Common myeloid progenitor, CD34-positive (primary cell): ENCODE measurements around the gene IL6.
A peak's percentile ranks its signal among the peaks of the same experiment; 100 is the strongest.

Experiments
- CTCF ChIA-PET: fragments of 350-600 bp; sonication (Branson Sonifier 250); formaldehyde crosslinking; loops from one replicate; lab custom pipeline; 2021; ENCODE audit warnings: antibody characterized with exemption; lab: Charles Lee
- POLR2A ChIA-PET: fragments of 350-600 bp; sonication (Branson Sonifier 250); formaldehyde crosslinking; loops from one replicate; lab custom pipeline; 2021; ENCODE audit warnings: antibody characterized with exemption; lab: Charles Lee
- DNase-seq, 3 donors: peaks; one replicate each; pipeline versions ENCODE4 v3.0.0 to v3.0.0-alpha.2; 2013
- H3K27ac ChIP-seq, 2 experiments: 1 replicate in 1 of 2; 2 replicates in 1 of 2; pipeline ENCODE4 v1.7.0; 2013; ENCODE audit warnings: inconsistent platforms in 2 of 2, low read length in 2 of 2, mild to moderate bottlenecking in 2 of 2, low read depth in 1 of 2, moderate library complexity in 1 of 2; ENCODE audit not compliant: severe bottlenecking in 2 of 2, insufficient read depth in 1 of 2, poor library complexity in 1 of 2
- H3K27me3 ChIP-seq, 5 experiments: replicated peaks in 2 of 5; 1 replicate in 3 of 5; 2 replicates in 2 of 5; pipeline versions ENCODE4 v1.6.1 to v1.7.0; 2013; ENCODE audit warnings: low read length in 4 of 5, mild to moderate bottlenecking in 2 of 5, moderate library complexity in 2 of 5, inconsistent platforms in 1 of 5; ENCODE audit not compliant: insufficient read depth in 5 of 5, control insufficient read depth in 4 of 5
- H3K36me3 ChIP-seq, 4 experiments: 1 replicate in 2 of 4; 2 replicates in 2 of 4; pipeline versions ENCODE4 v1.6.1 to v1.7.0; 2013; ENCODE audit warnings: low read length in 3 of 4, control low read depth in 1 of 4, mild to moderate bottlenecking in 1 of 4; ENCODE audit not compliant: control insufficient read depth in 4 of 4, insufficient read depth in 4 of 4
- H3K4me1 ChIP-seq, 4 experiments: 1 replicate in 3 of 4; 2 replicates in 1 of 4; pipeline versions ENCODE4 v1.6.1 to v1.7.1; 2013; ENCODE audit warnings: low read length in 3 of 4, mild to moderate bottlenecking in 3 of 4, control low read depth in 1 of 4, inconsistent platforms in 1 of 4, moderate library complexity in 1 of 4; ENCODE audit not compliant: control insufficient read depth in 4 of 4, insufficient read depth in 4 of 4; ENCODE audit errors: control extremely low read depth in 1 of 4
- H3K4me3 ChIP-seq, 7 experiments: 1 replicate in 4 of 7; 2 replicates in 3 of 7; pipeline versions ENCODE4 v1.5.1 to v1.7.0; 2013; ENCODE audit warnings: mild to moderate bottlenecking in 7 of 7, low read length in 6 of 7, moderate library complexity in 6 of 7, inconsistent platforms in 2 of 7, low read depth in 2 of 7, control low read depth in 1 of 7; ENCODE audit not compliant: insufficient read depth in 4 of 7, control insufficient read depth in 1 of 7; ENCODE audit errors: extremely low read depth in 1 of 7
- H3K9me3 ChIP-seq, 5 experiments: 1 replicate in 4 of 5; 2 replicates in 1 of 5; pipeline versions ENCODE4 v1.6.1 to v1.7.1; 2013; ENCODE audit warnings: low read length in 4 of 5, mild to moderate bottlenecking in 2 of 5, inconsistent platforms in 1 of 5, low read depth in 1 of 5, moderate library complexity in 1 of 5; ENCODE audit not compliant: control insufficient read depth in 4 of 5, insufficient read depth in 2 of 5; ENCODE audit errors: control extremely low read depth in 1 of 5
- WGBS: methylation state at CpG from one replicate; pipeline ENCODE4 v1.1.5; 2013; ENCODE audit not compliant: insufficient coverage; 5-methylcytosine and 5-hydroxymethylcytosine counted together

Gene IL6

GRCh38 chr7:22720791-22721786 is 5.9 kb upstream of the IL6 start:
- CTCF ChIA-PET = interaction anchor here (1.3 to 8.6 kb wide), 2 partner anchors 8 to 162 kb away, joined by 3 to 199 read pairs; no protein-coding TSS in a partner anchor
- POLR2A ChIA-PET = no interaction called here
- H3K27me3 ChIP-seq = peaks cover 0 to 18% (median 3%) of the 10 kb centered on the region in 5 experiments
- H3K4me1 ChIP-seq = peaks cover 6 to 20% (median 12%) of the 10 kb centered on the region in 4 experiments
- H3K27ac ChIP-seq = no peak overlapping the region
- no peaks in the 10 kb centered on the region for H3K36me3 ChIP-seq
- H3K4me3 ChIP-seq = no peak overlapping the region
- H3K9me3 ChIP-seq = no peaks in the 10 kb centered on the region
- no peak for DNase-seq
- WGBS = 97% methylated on average over 3 of the region's 3 CpGs

GRCh38 chr7:22722536-22723180 is 4.3 kb upstream of the IL6 start:
- POLR2A ChIA-PET = no interaction called here
- no peak for DNase-seq
- Histone ChIP-seq H3K27ac (peak overlapping the region in 1 of 2 experiments; percentile 41), H3K36me3 (no peaks in the 10 kb centered on the region), H3K27me3 (peaks cover 0 to 24% (median 3%) of the 10 kb centered on the region in 5 experiments), H3K9me3 (no peaks in the 10 kb centered on the region), H3K4me3 (peak overlapping the region in 2 of 7 experiments; percentile 12 to 42), H3K4me1 (peaks cover 6 to 35% (median 27%) of the 10 kb centered on the region in 4 experiments)
- CTCF ChIA-PET = interaction anchor here (1.1 to 8.6 kb wide), 3 partner anchors 9 to 163 kb away, joined by 3 to 199 read pairs (median 3); no protein-coding TSS in a partner anchor
- WGBS = 94% methylated on average over 5 of the region's 6 CpGs

GRCh38 chr7:22723181-22723601 is 3.8 kb upstream of the IL6 start:
- Histone ChIP-seq H3K27me3 (peaks cover 2 to 28% (median 3%) of the 10 kb centered on the region in 5 experiments), H3K4me1 (peaks cover 6 to 37% (median 29%) of the 10 kb centered on the region in 4 experiments), H3K27ac (peak overlapping the region in 1 of 2 experiments; percentile 41)

GRCh38 chr7:22723637-22724036 is 3.4 kb upstream of the IL6 start:
- Histone ChIP-seq H3K4me1 (peaks cover 6 to 37% (median 29%) of the 10 kb centered on the region in 4 experiments), H3K9me3 (no peaks in the 10 kb centered on the region), H3K36me3 (no peaks in the 10 kb centered on the region), H3K4me3 (no peak overlapping the region), H3K27ac (no peak overlapping the region), H3K27me3 (peaks cover 2 to 33% (median 3%) of the 10 kb centered on the region in 5 experiments)
- POLR2A ChIA-PET = no interaction called here
- DNase-seq = no peak
- 89% methylated on average over 1 of the region's 4 CpGs for WGBS
- CTCF ChIA-PET = interaction anchor here (1.1 to 8.6 kb wide), 6 partner anchors 8 to 332 kb away, joined by 3 to 199 read pairs (median 4); no protein-coding TSS in a partner anchor

More at GRCh38 chr7:22723181-22723601, 3.8 kb upstream of the IL6 start:
- Histone ChIP-seq H3K9me3 (no peaks in the 10 kb centered on the region), H3K4me3 (peak overlapping the region in 2 of 7 experiments; percentile 12 to 42), H3K36me3 (no peaks in the 10 kb centered on the region)
- 0% methylated on average over 2 of the region's 2 CpGs for WGBS
- CTCF ChIA-PET = interaction anchor here (1.1 to 8.6 kb wide), 5 partner anchors 9 to 332 kb away, joined by 3 to 199 read pairs (median 3); no protein-coding TSS in a partner anchor
- POLR2A ChIA-PET = no interaction called here
- DNase-seq = peak; percentile 52 to 86 (median 86)

GRCh38 chr7:22724861-22725260 is 2.1 kb upstream of the IL6 start:
- Histone ChIP-seq H3K27me3 (peaks cover 2 to 33% (median 5%) of the 10 kb centered on the region in 5 experiments), H3K9me3 (no peaks in the 10 kb centered on the region), H3K4me3 (no peak overlapping the region), H3K4me1 (peaks cover 6 to 37% (median 29%) of the 10 kb centered on the region in 4 experiments), H3K36me3 (no peaks in the 10 kb centered on the region), H3K27ac (no peak overlapping the region)
- ChIA-PET POLR2A (no interaction called here), CTCF (interaction anchor here (0.8 to 8.6 kb wide), 9 partner anchors 12 to 166 kb away, joined by 3 to 199 read pairs (median 4); no protein-coding TSS in a partner anchor)
- DNase-seq = no peak
- WGBS = 95% methylated on average over 2 of the region's 6 CpGs

- 62% methylated on average over 7 of the region's 9 CpGs for WGBS
- ChIA-PET POLR2A (no interaction called here), CTCF (interaction anchor here (1.0 to 8.6 kb wide), 7 partner anchors 13 to 328 kb away, joined by 3 to 199 read pairs (median 5); no protein-coding TSS in a partner anchor)
- Histone ChIP-seq H3K27ac (no peak overlapping the region), H3K9me3 (no peaks in the 10 kb centered on the region), H3K4me3 (no peak overlapping the region), H3K36me3 (no peaks in the 10 kb centered on the region), H3K4me1 (peaks cover 6 to 37% (median 29%) of the 10 kb centered on the region in 4 experiments), H3K27me3 (peaks cover 2 to 33% (median 9%) of the 10 kb centered on the region in 5 experiments)
- DNase-seq = peak in 2 of 3 donors; percentile 36 to 56
Measured at GRCh38 chr7:22725585-22725984, 1.4 kb upstream of the IL6 start.
